H1 (cell line): ENCODE measurements around the gene RNF151. TPM values are rescaled to one million over a fixed set of nuclear protein-coding genes. Genes with fewer than 3 reads are reported as not detected.

ENCODE experiments used
- CTCF ChIA-PET: fragments of 300-600 bp; sonication (Branson Sonifier 250); formaldehyde crosslinking; loops from one replicate; lab custom pipeline; 2021; ENCODE audit not compliant: partially characterized antibody; lab: Charles Lee
- POLR2A ChIA-PET: fragments of 300-600 bp; sonication (Branson Sonifier 250); formaldehyde crosslinking; loops from one replicate; lab custom pipeline; 2021; ENCODE audit warnings: inconsistent platforms; ENCODE audit not compliant: partially characterized antibody; lab: Charles Lee
- DNase-seq, 2 experiments: peaks; one replicate each; pipeline versions ENCODE4 v3.0.0 to v3.0.0-alpha.2; 2010 to 2022; ENCODE audit warnings: low spot score in 2 of 2, low read depth in 1 of 2, mixed read lengths in 1 of 2
- FAIRE-seq: peaks from 2 replicates; lab custom pipeline; 2011; peaks lifted over from hg19 to GRCh38; lab: Jason Lieb, UNC
- H2AFZ ChIP-seq: 2 replicates; pipeline ENCODE4 v1.8.1; 2012; ENCODE audit warnings: low read length, inconsistent platforms
- H2AK5ac ChIP-seq: 2 replicates; pipeline ENCODE4 v1.6.1; 2013; ENCODE audit warnings: low read depth, low read length
- H2BK120ac ChIP-seq: replicated peaks from 2 replicates; pipeline ENCODE3; 2013; ENCODE audit warnings: low read depth, low read length, inconsistent platforms
- H2BK12ac ChIP-seq: 2 replicates; pipeline ENCODE4 v1.6.1; 2013; ENCODE audit warnings: low read depth, low read length
- H2BK15ac ChIP-seq: 2 replicates; pipeline ENCODE4 v1.6.1; 2013; ENCODE audit warnings: low read length
- H2BK20ac ChIP-seq: 2 replicates; pipeline ENCODE4 v1.6.1; 2013; ENCODE audit warnings: low read length
- H2BK5ac ChIP-seq: 2 replicates; pipeline ENCODE4 v1.6.1; 2013; ENCODE audit warnings: low read depth, low read length
- H3K14ac ChIP-seq: 2 replicates; pipeline ENCODE4 v1.6.1; 2013; ENCODE audit warnings: inconsistent platforms; ENCODE audit not compliant: insufficient read length
- H3K18ac ChIP-seq: 2 replicates; pipeline ENCODE4 v1.6.1; 2013; ENCODE audit warnings: low read length; ENCODE audit errors: extremely low read depth
- H3K23ac ChIP-seq: 2 replicates; pipeline ENCODE4 v1.6.1; 2013; ENCODE audit warnings: inconsistent platforms; ENCODE audit not compliant: insufficient read length
- H3K23me2 ChIP-seq: 2 replicates; pipeline ENCODE4 v1.6.1; 2013; ENCODE audit warnings: low read depth, low read length
- H3K27ac ChIP-seq: 2 replicates; pipeline ENCODE4 v1.6.1; 2011; ENCODE audit warnings: low read depth, low read length, inconsistent platforms
- H3K27me3 ChIP-seq, 4 experiments: replicated peaks in 1 of 4; 1 replicate in 1 of 4; 2 replicates in 3 of 4; pipeline versions ENCODE4 v1.6.1 to v1.8.1; 2011 to 2013; ENCODE audit warnings: low read length in 3 of 4, mild to moderate bottlenecking in 3 of 4, inconsistent platforms in 2 of 4, mixed read lengths in 2 of 4, moderate library complexity in 1 of 4; ENCODE audit not compliant: control insufficient read depth in 3 of 4, insufficient read depth in 3 of 4; ENCODE audit errors: extremely low read depth in 1 of 4
- H3K36me3 ChIP-seq, 4 experiments: 2 replicates each; pipeline versions ENCODE4 v1.6.1 to v1.8.1; 2011 to 2013; ENCODE audit warnings: mild to moderate bottlenecking in 4 of 4, low read length in 3 of 4, moderate library complexity in 2 of 4, control low read depth in 1 of 4, inconsistent platforms in 1 of 4; ENCODE audit not compliant: insufficient read depth in 4 of 4, control insufficient read depth in 2 of 4
- H3K4ac ChIP-seq: replicated peaks from 2 replicates; pipeline ENCODE3; 2013; ENCODE audit warnings: low read length, low read depth, mixed read lengths, inconsistent platforms; ENCODE audit not compliant: insufficient read length
- H3K4me1 ChIP-seq, 4 experiments: replicated peaks in 1 of 4; 1 replicate in 1 of 4; 2 replicates in 3 of 4; pipeline versions ENCODE4 v1.6.1 to v1.8.1; 2011 to 2013; ENCODE audit warnings: low read length in 3 of 4, inconsistent platforms in 2 of 4, mixed read lengths in 1 of 4; ENCODE audit not compliant: insufficient read depth in 4 of 4, control insufficient read depth in 3 of 4
- H3K4me2 ChIP-seq, 2 experiments: 2 replicates each; pipeline versions ENCODE4 v1.6.1 to v1.8.1; 2011 to 2013; ENCODE audit warnings: low read depth in 2 of 2, low read length in 2 of 2, control low read depth in 1 of 2, inconsistent platforms in 1 of 2, mild to moderate bottlenecking in 1 of 2; ENCODE audit not compliant: insufficient read depth in 1 of 2
- H3K4me3 ChIP-seq, 4 experiments: fragments of 200-600, 300-600 bp in 1 of 4; sonication (generic), shearing (Covaris generic), sonication (Bioruptor Twin) in 1 of 4; 2 replicates each; pipeline versions ENCODE4 v1.5.1 to v1.8.1; 2011 to 2016; ENCODE audit warnings: low read length in 4 of 4, low read depth in 3 of 4, control low read depth in 2 of 4, inconsistent platforms in 2 of 4, mild to moderate bottlenecking in 2 of 4, mixed read lengths in 1 of 4, moderate library complexity in 1 of 4; ENCODE audit not compliant: insufficient read depth in 2 of 4; ENCODE audit errors: extremely low read depth in 1 of 4
- H3K56ac ChIP-seq: replicated peaks from 2 replicates; pipeline ENCODE3; 2013; ENCODE audit warnings: low read depth, mild to moderate bottlenecking, mixed read lengths, low read length, inconsistent platforms; ENCODE audit not compliant: insufficient read length
- H3K79me1 ChIP-seq: 2 replicates; pipeline ENCODE4 v1.6.1; 2013; ENCODE audit warnings: low read depth, low read length, control low read depth
- H3K79me2 ChIP-seq, 2 experiments: 2 replicates each; pipeline versions ENCODE4 v1.6.1 to v1.8.1; 2012 to 2013; ENCODE audit warnings: low read length in 2 of 2, mild to moderate bottlenecking in 2 of 2, inconsistent platforms in 1 of 2; ENCODE audit not compliant: insufficient read depth in 2 of 2, control insufficient read depth in 1 of 2
- H3K9ac ChIP-seq, 4 experiments: replicated peaks in 1 of 4; 1 replicate in 1 of 4; 2 replicates in 3 of 4; pipeline versions ENCODE4 v1.6.1 to v1.8.1; 2011 to 2013; ENCODE audit warnings: low read depth in 3 of 4, low read length in 3 of 4, control low read depth in 2 of 4, mild to moderate bottlenecking in 2 of 4, moderate library complexity in 2 of 4, inconsistent platforms in 1 of 4; ENCODE audit errors: extremely low read depth in 1 of 4
- H3K9me3 ChIP-seq, 2 experiments: 2 replicates each; pipeline versions ENCODE4 v1.6.1 to v1.8.1; 2012 to 2013; ENCODE audit warnings: mild to moderate bottlenecking in 2 of 2, moderate library complexity in 2 of 2, control low read depth in 1 of 2, inconsistent platforms in 1 of 2, low read depth in 1 of 2, low read length in 1 of 2, mixed read lengths in 1 of 2; ENCODE audit not compliant: insufficient read depth in 2 of 2
- H4K20me1 ChIP-seq, 2 experiments: replicated peaks in 1 of 2; 2 replicates each; pipeline versions ENCODE3 to v1.8.1; 2011 to 2013; ENCODE audit warnings: inconsistent platforms in 2 of 2, low read length in 2 of 2, mild to moderate bottlenecking in 1 of 2; ENCODE audit not compliant: insufficient read depth in 2 of 2, control insufficient read depth in 1 of 2
- H4K5ac ChIP-seq: 2 replicates; pipeline ENCODE4 v1.6.1; 2013; ENCODE audit warnings: low read length, low read depth, mixed read lengths, inconsistent platforms; ENCODE audit not compliant: insufficient read length
- H4K8ac ChIP-seq: 2 replicates; pipeline ENCODE4 v1.8.0; 2013; ENCODE audit warnings: mild to moderate bottlenecking, moderate library complexity, low read length, inconsistent platforms; ENCODE audit not compliant: insufficient read depth; ENCODE audit errors: extremely low read depth
- H4K91ac ChIP-seq: replicated peaks from 2 replicates; pipeline ENCODE3; 2013; ENCODE audit warnings: low read length, mixed read lengths, inconsistent platforms; ENCODE audit not compliant: insufficient read length
- ASH2L ChIP-seq: fragments of 200-600, 300-600 bp; sonication (generic); IDR thresholded peaks from one replicate; pipeline ENCODE4 v1.7.1; 2017; ENCODE audit warnings: low read length
- HDAC2 ChIP-seq, 2 experiments: fragments of 300-600 bp in 1 of 2; sonication (generic) in 1 of 2; IDR thresholded peaks; 2 replicates each; pipeline ENCODE4 v1.6.1; 2011 to 2012; ENCODE audit warnings: low read depth in 2 of 2, low read length in 2 of 2, mild to moderate bottlenecking in 2 of 2, moderate library complexity in 2 of 2, borderline replicate concordance in 1 of 2, inconsistent platforms in 1 of 2
- KDM5A ChIP-seq: fragments of 200-600 bp; IDR thresholded peaks from 2 replicates; pipeline ENCODE4 v1.7.1; 2012; ENCODE audit warnings: mild to moderate bottlenecking, low read length, inconsistent platforms, mixed read lengths
- PHF8 ChIP-seq: fragments of 200-600 bp; sonication (generic); conservative IDR thresholded peaks from 2 replicates; pipeline ENCODE4 v1.7.1; 2012; ENCODE audit warnings: low read depth, mild to moderate bottlenecking, inconsistent platforms, low read length, moderate library complexity
- RBBP5 ChIP-seq: IDR thresholded peaks from 2 replicates; pipeline ENCODE4 v1.7.1; 2012; ENCODE audit warnings: low read depth, mild to moderate bottlenecking, inconsistent platforms, low read length, moderate library complexity, borderline replicate concordance
- ZNF274 ChIP-seq: IDR thresholded peaks from 2 replicates; pipeline ENCODE4 v1.7.0; 2012; ENCODE audit warnings: low read length, borderline replicate concordance; ENCODE audit errors: extremely low read depth
- WGBS, 2 experiments: shearing (Covaris generic) in 1 of 2; methylation state at CpG; one replicate each; pipeline versions ENCODE4 v1.1.6 to v1.1.7; 2013 to 2015; ENCODE audit warnings: low lambda C conversion rate in 2 of 2, mixed read lengths in 2 of 2, inconsistent platforms in 1 of 2, low coverage in 1 of 2, missing lambda C conversion rate in 1 of 2; ENCODE audit not compliant: insufficient replicate concordance in 2 of 2, insufficient coverage in 1 of 2, insufficient read length in 1 of 2; ENCODE audit errors: extremely low coverage in 1 of 2, missing lambda C conversion rate in 1 of 2; 5-methylcytosine and 5-hydroxymethylcytosine counted together
- polyA plus RNA-seq, 7 experiments: library from polyadenylated mRNA; depleted of rRNA in 3 of 7; stranded (reverse) in 5 of 7; unstranded in 2 of 7; fragments of >200 nt in 5 of 7; fragments of 200-250 nt in 2 of 7; gene quantifications; 1 replicate in 5 of 7; 2 replicates in 1 of 7; 4 replicates in 1 of 7; pipeline versions ENCODE4 v1.2.1 to v1.2.3, GENCODE V29; 2011 to 2013; ENCODE audit warnings: missing spikeins in 2 of 7, mixed read lengths in 2 of 7
- total RNA-seq: library from RNA; stranded (reverse); fragmentation: NEBNext Ultra II Directional; extraction: Animal tissue kit (Norgen Biotek cat#: 25700); gene quantifications from 2 replicates; pipeline ENCODE4 v1.2.1, GENCODE V29; 2021
- TF ChIP-seq, protein P1 (sequence below): IDR thresholded peaks from 2 replicates; pipeline ENCODE4 v1.6.1; 2012; ENCODE audit warnings: inconsistent platforms

The RNF151 gene
- total and polyA plus RNA-seq, 2 of the 8 experiments (the other 6 are each of a cell fraction or from before 2014, with no cell fraction given) = not detected

DNA sequence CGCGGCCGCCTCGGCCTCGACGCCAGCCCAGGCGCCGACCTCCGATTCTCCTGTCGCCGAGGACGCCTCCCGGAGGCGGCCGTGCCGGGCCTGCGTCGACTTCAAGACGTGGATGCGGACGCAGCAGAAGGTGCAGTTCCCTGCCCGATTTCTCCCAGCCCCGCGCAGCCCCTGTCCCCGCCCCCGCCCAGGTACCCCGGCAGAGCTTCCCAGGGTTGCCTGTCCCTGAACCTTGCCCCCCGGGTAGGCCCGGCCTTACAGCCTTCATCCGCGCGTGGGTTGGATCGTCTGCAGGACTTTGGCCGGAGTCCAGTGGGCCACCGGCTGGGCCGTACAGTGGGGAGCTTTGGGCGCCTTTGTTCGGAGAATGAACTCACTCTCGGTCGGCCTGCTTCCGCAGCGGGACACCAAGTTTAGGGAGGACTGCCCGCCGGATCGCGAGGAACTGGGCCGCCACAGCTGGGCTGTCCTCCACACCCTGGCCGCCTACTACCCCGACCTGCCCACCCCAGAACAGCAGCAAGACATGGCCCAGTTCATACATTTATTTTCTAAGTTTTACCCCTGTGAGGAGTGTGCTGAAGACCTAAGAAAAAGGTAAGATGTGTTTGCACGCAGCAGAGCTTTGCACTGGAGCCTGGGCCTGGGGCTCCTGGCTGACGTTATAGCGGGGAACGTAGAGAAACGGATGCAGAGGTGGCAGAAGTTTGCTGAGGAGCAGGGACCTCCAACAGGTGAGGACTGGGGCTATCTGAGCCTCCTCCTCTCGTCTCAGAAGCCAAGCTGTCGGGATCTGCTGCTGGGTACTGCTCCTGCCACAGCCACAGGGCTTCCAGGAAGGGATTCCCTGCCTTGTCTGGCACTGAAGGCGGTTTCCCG is 17.9 kb downstream of the RNF151 start:
- TF ChIP-seq PHF8 = peak; percentile 99; the same call in 1 of the 2 replicates
- TF ChIP-seq ZNF274 = no peak
- 0 out of 2 replicates have a peak, but pooled peaks have one; percentile 17 for TF ChIP-seq KDM5A
- TF ChIP-seq, protein P1, sequence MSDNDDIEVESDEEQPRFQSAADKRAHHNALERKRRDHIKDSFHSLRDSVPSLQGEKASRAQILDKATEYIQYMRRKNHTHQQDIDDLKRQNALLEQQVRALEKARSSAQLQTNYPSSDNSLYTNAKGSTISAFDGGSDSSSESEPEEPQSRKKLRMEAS = no peak
- 0 out of 2 replicates have a peak, but pooled peaks have one; percentile 1 for TF ChIP-seq RBBP5
- TF ChIP-seq ASH2L = peak; percentile 50
- TF ChIP-seq HDAC2 (IDR thresholded peaks at IDR 0.05; ENCODE audit: borderline replicate concordance in 1 of 2, low read depth in 2 of 2, low read length in 2 of 2) = no peak
- H3K56ac ChIP-seq = peak overlapping the region; percentile 26
- ChIA-PET CTCF (interaction anchor here (1.5 kb wide), 1 partner anchor 19 kb away, joined by 4 read pairs; no protein-coding TSS in a partner anchor), POLR2A (interaction anchor here (0.6 to 28.2 kb wide), 16 partner anchors 8 to 279 kb away, joined by 3 to 736 read pairs (median 4); partner anchors contain the start of genes NDUFB10, NTHL1, PGP and RNF151)
- peaks cover 9 to 50% (median 47%) of the 10 kb centered on the region in 4 experiments; a peak in 6 of 7 replicates for H3K27me3 ChIP-seq
- no peak for FAIRE-seq
- H2BK15ac ChIP-seq = no peak overlapping the region
- no peak for DNase-seq
- H3K4me2 ChIP-seq = peak overlapping the region; percentile 58 to 85
- H3K4ac ChIP-seq = peak overlapping the region; percentile 33
- H3K9me3 ChIP-seq = no peaks in the 10 kb centered on the region
- peak overlapping the region; percentile 89 for H4K8ac ChIP-seq
- H2BK12ac ChIP-seq = no peak overlapping the region
- H2AFZ ChIP-seq = no peak overlapping the region
- no peak overlapping the region for H3K14ac ChIP-seq
- H3K9ac ChIP-seq = peak overlapping the region; percentile 70 to 91 (median 84)
- no peak overlapping the region for H2BK5ac ChIP-seq
- peak overlapping the region; percentile 43; the same call in 1 of the 2 replicates for H3K27ac ChIP-seq
- H3K36me3 ChIP-seq = peaks cover 2 to 5% (median 3%) of the 10 kb centered on the region in 4 experiments; a peak in 3 of 8 replicates
- H2BK120ac ChIP-seq = no peak overlapping the region
- peaks cover 26% of the 10 kb centered on the region for H3K23me2 ChIP-seq
- no peak overlapping the region for H4K91ac ChIP-seq
- H3K79me2 ChIP-seq = peaks cover 0 to 9% of the 10 kb centered on the region in 2 experiments; a peak in 1 of 4 replicates
- H3K18ac ChIP-seq = no peak overlapping the region
- no peak overlapping the region for H2BK20ac ChIP-seq
- no peak overlapping the region for H4K5ac ChIP-seq
- 15% methylated on average over 42 of the region's 58 CpGs; no CpG with 5 or more reads in 1 of the 2 experiments for WGBS, 2 experiments
- peak overlapping the region; percentile 39; the same call in 1 of the 2 replicates for H2AK5ac ChIP-seq
- H3K4me1 ChIP-seq = peaks cover 3 to 43% (median 28%) of the 10 kb centered on the region in 4 experiments
- H3K79me1 ChIP-seq = no peaks in the 10 kb centered on the region
- H3K23ac ChIP-seq = no peak overlapping the region
- peak overlapping the region; percentile 52 to 96 (median 73) for H3K4me3 ChIP-seq
- H4K20me1 ChIP-seq = peaks cover 0 to 14% of the 10 kb centered on the region in 2 experiments
